ENCODE measurements around the gene DNAJC21.
"Not testable (repeated sequence)": the region's sequence is repeated elsewhere in the genome, so short reads cannot be mapped to it uniquely, and the experiment has no call there.

DNAJC21 gene

GRCh38 chr5:34923694-34924461 lies 5.5 kb upstream of the DNAJC21 start:
- peak; percentile 14 to 52 for DNase-seq

- no peak for DNase-seq
Observed at GRCh38 chr5:34924462-34924765, 4.9 kb upstream of the DNAJC21 start.

GRCh38 chr5:34926318-34926888 lies 3.0 kb upstream of the DNAJC21 start:
- DNase-seq, result no peak

- DNase-seq, result no peak
Observed at GRCh38 chr5:34927785-34928184, 1.6 kb upstream of the DNAJC21 start.

GRCh38 chr5:34928267-34928666 lies 1.1 kb upstream of the DNAJC21 start:
- peak; percentile 65 to 87 for DNase-seq

DNA sequence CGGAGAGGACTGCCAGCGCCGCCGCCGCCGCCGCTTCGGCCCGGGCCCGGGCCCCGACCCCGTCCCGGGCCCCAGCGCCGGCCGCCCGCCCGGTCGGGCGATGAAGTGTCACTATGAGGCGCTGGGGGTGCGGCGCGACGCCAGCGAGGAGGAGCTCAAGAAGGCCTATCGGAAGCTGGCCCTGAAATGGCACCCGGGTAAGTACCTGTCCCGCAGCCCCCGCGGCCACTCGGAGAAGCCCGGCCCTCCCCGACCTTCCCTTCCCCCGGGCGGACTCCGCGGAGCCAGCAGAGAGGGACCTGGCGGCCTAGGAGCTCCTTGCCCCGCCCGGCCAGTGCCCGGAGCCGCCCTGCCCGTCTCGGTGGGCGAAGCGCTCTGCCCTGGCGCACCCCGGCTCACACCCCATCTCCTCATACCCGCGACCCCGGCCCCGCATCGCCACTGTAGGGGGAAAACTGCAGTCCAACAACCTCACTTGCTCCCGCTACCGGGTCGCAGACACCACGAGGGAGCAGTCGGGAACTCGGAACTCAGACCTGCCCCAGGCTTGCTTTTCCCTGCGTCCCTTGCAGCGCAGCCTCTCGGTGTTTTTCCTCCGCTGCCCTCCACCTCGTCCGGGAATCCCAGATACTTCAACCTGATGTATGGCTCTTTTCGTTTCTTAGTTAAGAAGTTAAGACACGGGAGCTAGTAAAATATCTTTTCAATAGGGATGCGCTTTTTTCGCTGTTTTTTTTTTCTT lies 532 bp downstream of the DNAJC21 start:
- DNase-seq, result peak; percentile 76 to 92

DNA sequence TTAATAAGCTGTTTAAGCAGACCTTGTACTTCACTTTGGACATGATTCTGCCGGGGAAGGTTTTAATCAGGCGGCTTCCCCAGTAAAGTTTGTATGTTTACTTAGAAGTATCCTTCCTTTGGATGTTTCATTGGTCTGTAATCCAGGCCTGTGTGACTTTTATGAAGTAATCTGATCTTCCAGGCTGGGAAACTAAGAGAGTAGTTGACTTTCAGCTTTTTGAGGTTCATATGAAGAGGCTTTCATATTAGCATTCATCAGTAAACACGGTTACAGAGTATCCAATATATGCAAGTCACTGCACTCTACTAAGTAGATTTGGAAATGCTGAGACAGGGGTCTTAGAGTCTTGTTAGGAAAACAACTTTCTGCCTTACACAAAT lies 1.1 kb downstream of the DNAJC21 start:
- DNase-seq, result no peak

- DNase-seq, result no peak
Observed at GRCh38 chr5:34930870-34931269, 1.5 kb downstream of the DNAJC21 start.

DNA sequence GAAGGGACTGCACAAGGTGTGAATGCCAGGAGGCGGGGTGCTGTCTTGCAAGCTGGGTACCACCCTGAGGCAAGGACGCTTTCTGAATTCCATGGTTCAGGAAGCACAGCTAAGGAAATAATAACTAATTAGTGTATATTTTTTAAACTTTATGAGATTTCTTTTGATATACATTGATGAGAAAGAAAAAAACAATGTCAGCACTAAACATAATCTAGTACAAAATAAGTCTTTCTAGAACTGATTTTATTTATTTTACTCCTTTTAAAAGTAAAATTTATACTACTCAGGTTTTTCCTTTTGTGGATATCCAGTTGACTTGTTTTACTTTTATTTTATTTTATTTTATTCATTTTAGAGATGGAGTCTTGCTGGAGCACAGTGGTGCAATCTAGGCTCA lies 3.6 kb downstream of the DNAJC21 start:
- DNase-seq, result no peak

DNA sequence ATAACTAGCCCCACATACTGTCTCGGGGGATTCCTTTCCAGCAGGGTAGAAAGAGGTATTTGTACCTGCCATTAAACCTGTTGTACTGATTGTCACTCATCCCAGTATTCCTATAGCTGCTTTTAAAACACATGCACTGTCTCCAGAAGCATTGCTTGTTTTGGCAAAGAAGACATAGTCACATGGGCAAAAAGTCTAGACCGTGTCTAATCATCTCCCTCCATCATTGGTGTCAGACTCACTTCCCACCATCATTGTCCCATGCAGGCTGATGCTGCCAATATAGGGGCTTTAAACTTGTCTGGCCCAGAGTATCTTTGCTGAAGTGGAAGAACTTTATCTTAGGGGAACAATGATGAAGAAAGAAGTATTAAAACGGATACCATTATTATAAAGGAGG lies 12.6 kb downstream of the DNAJC21 start:
- DNase-seq, result no peak

DNA sequence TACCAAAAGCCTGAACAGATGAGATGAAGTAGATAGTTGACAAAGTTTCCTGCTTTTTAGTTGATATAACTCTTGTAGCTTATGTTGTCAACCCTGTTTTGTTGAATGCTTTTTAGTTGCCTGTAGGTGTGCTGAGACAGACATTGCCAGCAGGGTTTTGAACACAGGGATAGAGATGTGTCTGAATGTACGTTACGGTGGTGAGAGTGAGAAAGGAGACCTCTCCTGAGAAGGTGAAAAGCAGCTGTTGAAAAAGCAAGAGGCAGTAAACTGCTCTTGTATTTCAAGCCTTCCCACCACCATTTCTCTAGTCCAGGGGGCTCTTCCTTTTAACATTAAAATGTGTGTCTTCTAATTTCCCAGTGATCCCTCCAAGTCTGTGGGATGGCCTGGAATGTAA lies 14.7 kb downstream of the DNAJC21 start:
- no peak for DNase-seq

DNA sequence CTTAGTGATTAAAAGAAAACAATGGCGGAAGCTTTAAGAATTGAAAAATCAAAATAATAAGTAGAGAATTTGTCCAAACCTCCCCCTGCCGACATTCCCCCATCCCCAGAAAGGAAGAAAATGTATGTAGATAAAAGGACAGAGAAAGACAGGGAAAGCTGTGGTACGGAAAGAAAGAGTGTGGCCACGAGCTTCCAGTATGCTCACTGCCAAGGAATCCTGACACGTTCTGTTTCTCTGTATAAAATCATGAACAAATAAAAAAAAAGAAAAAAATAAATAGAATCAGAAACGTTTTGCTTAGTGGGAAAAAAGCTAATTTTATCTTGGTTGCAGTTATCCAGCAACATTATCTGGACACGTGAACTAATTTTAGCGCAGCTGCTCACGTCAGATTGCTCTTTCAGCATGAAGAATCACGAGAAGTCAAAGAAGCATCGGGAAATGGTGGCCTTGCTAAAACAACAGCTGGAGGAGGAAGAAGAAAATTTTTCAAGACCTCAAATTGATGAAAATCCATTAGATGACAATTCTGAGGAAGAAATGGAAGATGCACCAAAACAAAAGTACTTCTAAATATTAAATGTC lies 15.2 kb downstream of the DNAJC21 start:
- DNase-seq, result no peak

- DNase-seq, result no peak
Observed at GRCh38 chr5:34957321-34957720, 28.0 kb downstream of the DNAJC21 start.

- peak in 1 of 2 donors; percentile 5 for DNase-seq
Observed at GRCh38 chr5:34957857-34958690, 28.7 kb downstream of the DNAJC21 start.

DNA sequence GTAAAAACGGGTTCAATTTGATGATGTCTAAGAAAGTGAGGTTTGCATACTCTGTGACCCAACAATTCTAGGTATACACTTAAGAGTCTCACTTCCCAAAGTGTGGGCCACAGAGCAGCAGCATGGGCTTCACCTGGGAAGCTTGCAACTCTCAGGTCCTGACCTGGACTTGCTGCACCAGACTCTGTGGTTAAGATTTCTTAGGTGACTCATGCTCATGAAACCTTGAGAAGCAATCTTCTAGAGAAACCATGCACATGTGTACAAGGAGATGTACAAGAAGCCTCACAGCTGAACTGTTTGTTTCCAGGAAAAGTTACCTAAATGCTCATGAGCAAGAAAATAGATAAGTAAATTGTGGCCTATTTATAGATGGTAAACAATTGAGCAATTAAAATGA lies 30.0 kb downstream of the DNAJC21 start:
- no peak for DNase-seq

- DNase-seq, result no peak
Observed at GRCh38 chr5:34967540-34967939, 38.2 kb downstream of the DNAJC21 start.

DNA sequence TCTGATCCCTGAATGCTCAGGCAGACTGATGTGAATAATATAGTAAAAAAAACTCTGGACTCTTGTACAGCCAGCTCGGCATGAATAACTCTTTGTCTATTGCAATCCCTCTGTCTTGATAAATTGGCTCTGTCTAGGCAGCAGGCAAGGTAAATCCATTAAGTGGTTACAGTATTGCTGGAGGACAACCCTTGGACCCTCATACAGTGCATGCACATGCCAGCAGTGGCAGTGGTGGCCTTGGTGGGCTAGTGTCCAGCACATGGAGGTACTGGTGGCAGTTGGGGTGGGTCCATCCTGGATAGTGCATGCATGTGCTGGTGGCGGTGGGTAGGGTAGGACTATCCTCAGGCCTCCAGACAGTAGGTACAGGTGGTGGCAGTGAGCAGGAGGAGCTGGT lies 38.9 kb downstream of the DNAJC21 start:
- DNase-seq, result no peak

DNA sequence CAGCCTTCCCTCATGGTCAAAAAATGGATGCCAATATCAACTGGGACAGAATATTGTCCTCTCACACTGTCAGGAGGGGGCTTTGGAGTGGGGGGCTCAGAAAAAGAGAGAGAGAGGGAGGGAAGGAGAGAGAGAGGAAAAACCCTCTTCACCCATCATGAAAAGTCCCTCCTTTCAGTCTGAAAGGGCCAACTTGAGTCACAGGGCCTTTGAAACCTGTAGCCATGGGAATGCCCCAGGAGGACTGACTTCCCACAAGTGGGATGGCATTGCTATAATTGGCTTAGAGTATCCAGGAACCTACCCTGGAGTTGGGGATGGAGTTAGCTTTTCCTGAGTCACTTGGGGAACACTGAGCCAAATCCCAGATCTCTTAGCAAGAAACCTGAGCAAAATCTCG lies 41.2 kb downstream of the DNAJC21 start:
- no peak for DNase-seq

DNA sequence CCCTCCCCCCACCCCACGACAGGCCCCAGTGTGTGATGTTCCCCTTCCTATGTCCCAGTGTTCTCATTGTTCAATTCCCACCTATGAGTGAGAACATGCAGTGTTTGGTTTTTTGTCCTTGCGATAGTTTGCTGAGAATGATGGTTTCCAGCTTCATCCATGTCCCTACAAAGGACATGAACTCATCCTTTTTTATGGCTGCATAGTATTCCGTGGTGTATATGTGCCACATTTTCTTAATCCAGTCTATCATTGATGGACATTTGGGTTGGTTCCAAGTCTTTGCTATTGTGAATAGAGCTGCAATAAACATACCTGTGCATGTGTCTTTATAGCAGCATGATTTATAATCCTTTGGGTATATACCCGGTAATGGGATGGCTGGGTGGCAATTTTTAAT lies 42.3 kb downstream of the DNAJC21 start:
- not testable (repeated sequence) for DNase-seq

DNA sequence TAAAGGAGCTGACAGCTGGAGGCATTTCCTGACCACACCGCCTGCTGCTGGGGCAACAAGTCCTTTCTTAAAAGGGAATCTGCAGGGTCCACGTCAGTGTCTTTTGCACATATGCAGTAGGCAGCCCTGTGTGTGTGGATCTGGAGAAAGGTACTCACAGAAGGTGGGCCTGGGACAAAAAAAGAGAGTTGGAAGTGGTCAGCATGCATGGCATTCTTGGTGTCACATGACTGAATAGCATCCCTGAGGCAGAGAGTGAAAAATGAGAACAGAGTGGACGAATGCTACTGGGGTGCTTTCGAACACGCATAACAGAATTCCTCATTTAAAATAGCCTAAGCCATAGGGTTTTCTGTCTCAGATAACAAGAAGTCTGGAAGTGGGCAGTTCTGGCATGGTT lies 47.0 kb downstream of the DNAJC21 start:
- DNase-seq, result no peak

DNA sequence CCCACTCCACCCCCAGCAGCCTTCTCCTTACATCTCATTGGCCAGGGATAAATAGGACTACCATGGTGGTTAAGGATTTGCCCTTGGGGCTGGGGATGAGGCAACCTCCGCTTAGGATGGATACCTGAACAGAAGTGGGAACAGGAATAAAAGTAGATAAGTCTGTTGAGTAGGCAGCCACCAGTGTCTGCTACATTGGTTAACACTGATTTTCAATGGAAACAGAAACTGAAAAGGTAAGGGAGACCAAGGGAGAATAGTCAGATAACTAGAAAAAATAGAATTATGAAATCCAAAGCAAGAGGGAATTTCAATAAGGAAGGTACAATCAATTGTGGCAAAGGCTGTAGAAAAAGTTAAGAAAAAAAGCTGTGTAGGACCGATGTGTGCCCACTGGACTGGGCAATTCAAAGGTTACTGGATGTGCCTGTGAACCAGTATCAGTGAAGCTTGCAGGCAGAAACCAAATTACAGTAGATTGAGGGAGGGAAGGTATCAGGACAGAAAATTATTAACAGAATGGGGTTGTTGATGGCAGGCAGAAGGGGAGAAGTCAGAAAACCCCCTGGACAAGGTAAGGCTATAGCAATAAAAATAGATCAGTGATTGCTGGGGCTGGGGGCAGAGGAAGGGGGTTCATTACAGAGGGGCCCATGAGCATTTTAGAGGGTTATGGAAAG lies 48.7 kb downstream of the DNAJC21 start:
- no peak for DNase-seq

DNA sequence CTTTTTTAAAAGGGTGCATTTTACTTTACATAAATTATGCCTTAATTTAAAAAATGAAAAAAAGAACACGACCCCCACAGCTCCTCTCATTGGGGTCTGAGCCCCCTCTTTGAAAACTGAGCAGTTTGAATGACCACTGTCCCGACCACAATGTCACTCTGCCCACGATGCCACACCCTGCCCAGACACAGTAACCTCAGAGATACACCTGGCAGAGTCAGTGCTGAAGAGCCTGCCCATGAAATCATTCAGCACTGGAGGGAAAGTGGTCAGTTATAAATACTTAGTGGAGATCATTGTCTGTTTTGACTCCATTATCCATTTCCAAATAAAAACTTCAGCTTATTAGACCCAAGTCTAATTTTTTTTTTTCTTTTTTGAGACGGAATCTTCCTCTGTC lies 49.3 kb downstream of the DNAJC21 start:
- no peak for DNase-seq

All from inflammatory macrophage (primary cell).